Stimulated activated CD4-positive, alpha-beta T cell treated with anti-CD3 and anti-CD28 coated beads, TNF-alpha, amount 100 ng/mL, for 24 hours (primary cell): ENCODE data around the gene IFITM1.
"Not testable (repeated sequence)": the region's sequence is repeated elsewhere in the genome, so short reads cannot be mapped to it uniquely, and the experiment has no call there.

Experiments
- DNase-seq, 3 experiments: peaks; one replicate each; pipeline ENCODE4 v3.0.0-alpha.2; 2020; ENCODE audit warnings: low read depth in 3 of 3

The IFITM1 gene

DNA sequence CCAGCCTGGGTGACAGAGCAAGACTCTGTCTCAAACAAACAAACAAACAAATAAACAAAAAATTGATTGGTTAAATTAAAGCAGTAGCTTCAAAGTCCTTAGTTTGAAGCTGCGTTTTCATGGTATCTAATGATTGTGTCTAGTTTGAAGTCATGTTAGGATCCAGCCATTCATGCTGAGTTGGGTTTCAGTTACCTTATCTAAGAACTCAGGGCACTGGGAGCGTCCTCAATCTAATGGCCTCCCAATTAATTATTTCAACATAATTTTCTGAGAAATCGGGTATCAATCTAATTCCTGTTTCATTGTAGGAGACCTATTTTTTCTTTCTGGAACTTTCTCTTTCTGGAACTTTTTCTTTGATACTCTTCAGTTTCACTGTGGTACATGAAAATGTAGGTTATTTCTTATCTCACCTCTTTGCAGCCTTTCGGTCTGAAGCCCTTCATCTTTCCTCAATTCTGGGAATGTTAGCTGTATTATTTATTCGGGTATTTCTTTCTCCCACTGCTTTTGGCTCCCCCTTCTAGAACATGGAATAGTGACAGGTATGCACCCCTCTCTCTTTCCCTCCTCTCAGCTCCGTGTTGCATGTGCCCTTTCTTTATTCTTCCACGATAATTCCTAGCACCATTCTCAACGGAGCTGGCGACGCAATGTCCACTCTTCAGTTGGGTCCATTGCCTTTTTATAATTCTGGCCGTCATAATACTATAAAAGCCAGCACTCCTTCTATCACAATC, 31.2 kb downstream of the IFITM1 start:
- DNase-seq: no peak

DNA sequence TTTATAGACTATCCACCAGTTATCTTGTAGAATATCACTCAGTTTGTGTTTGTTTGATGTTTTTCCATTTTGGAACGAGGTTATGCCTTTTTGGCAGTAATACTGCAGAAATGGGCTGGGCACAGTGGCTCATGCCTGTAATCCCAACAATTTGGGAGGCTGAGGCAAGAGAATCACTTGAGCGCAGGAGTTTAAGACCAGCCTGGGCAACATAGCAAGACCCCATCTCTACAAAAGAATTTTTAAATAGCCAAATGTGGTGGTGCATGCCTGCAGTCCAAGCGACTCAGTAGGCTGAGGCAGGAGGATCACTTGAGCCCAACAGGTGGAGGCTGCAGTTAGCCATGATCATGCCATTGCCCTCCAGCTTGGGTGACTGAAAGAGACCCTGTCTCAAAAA, 32.7 kb downstream of the IFITM1 start:
- no peak for DNase-seq

DNA sequence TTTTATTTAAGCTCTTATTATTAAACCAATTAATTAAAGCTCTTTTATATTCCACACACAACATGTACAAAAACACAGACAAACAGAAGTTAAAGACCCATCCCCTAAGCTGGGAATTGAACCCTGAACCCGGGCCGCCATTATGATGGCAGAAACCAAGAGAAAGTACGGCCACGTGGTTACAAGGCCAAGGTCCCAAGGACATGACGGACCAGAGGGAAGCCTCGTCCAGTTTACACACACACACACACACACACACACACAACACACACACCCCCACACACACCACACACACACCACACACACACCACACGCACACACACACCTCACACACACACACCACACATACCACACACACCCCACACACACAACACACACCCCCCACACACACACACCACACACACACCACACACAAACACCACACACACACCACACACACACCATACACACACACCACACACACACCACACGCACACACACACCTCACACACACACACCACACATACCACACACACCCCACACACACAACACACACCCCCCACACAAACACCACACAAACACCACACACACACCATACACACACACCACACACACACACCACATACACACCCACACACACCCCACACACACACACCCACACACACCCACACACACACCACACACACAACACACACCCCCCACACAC, 35.6 kb downstream of the IFITM1 start:
- DNase-seq: not testable (repeated sequence)

DNA sequence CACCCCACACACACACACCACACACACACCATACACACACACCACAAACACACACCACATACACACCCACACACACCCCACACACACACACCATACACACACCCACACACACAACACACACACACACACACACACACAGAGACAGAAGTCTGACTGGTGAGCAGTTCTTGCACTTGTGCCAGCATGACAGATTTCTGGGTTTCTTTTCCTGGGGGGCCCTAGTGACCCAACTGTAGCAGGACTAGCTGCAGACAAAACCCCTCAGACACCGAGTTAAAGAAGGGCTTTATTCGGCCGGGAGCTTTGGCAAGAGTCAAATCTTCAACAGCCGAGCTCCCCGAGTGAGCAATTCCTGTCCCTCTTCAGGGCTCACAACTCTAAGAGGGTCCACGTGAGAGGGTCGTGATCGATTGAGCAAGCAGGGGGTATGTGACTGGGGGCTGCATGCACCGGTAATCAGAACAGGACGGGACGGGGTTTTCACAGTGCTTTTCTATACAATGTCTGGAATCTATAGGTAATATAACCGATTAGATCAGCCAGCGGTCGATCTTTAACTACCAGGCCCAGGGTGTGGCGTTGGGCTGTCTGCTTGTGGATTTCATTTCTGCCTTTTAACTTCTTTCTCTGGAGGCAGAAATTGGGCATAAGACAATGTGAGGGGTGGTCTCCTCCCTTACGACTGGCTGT, 36.3 kb downstream of the IFITM1 start:
- DNase-seq: not testable (repeated sequence)

DNA sequence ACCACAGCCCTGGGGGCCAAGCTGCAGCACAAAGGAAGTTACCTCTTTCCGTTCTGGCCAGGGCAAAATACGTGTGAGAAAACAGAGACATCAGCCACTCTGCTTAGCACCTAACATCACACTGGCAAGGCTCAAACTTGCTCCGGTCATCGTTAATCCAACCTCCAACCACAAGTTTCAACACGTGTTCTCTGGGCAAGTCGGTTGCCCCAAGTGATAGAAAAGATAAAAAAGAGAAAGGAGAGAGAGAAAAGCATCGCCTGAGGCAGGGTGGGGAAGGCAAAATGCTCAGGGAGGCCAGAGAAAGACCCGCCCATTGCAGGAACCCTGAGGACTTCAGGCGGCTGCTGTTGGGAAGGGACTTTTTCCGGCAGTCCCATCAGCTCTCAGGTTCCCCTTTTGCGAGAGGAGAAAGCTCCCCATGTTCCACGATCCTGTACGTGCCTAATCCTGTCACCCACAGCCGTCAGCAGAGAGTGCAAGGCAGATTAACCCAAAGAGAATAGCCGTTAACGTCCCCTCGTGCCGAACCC, 36.9 kb downstream of the IFITM1 start:
- DNase-seq: no peak

DNA sequence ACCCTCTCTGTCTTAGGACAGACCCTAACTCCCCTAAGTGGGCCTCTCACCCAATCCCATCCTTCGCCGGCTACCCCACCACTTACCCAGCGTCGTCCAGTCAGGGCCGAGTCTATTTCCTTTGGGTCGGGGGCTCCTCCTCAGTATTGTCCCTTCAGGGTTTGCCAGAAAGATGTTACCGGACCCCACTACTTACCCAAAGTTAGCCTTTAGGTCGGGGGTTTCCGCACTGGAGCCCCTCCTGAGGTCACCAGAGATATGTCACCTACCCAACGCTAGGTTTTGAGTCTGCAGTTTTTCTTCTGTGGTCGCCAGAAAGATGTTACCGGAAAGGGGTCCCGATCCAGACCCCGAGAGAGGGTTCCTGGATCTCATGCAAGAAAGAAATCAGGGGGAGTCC, 37.6 kb downstream of the IFITM1 start:
- no peak for DNase-seq

DNA sequence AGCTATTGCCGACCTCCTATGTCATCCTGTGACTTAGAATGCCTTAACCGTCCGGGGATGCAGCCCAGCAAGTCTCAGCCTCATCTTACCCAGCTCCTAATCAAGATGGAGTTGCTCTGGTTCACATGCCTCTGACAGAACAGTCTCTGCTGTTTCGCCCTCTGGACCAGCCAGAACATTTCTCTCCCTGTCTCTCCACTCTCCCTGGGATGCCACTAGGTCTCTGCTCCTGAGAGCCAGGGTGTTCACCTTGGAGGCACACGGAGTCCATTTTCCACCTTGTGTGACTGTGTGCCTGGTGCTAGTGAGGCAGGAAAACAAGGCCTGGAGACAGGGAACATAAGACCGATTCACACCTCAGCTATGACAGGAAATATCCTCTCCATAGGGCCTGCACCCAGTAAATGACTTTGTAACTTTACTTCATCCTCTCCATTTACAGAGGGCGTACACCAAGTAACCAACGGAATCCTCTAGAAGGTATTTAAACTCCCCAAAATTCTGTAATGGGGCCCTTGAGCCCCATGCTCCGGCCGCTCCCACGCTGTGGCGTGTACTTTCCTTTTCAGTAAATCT, 38.7 kb downstream of the IFITM1 start:
- no peak for DNase-seq

DNA sequence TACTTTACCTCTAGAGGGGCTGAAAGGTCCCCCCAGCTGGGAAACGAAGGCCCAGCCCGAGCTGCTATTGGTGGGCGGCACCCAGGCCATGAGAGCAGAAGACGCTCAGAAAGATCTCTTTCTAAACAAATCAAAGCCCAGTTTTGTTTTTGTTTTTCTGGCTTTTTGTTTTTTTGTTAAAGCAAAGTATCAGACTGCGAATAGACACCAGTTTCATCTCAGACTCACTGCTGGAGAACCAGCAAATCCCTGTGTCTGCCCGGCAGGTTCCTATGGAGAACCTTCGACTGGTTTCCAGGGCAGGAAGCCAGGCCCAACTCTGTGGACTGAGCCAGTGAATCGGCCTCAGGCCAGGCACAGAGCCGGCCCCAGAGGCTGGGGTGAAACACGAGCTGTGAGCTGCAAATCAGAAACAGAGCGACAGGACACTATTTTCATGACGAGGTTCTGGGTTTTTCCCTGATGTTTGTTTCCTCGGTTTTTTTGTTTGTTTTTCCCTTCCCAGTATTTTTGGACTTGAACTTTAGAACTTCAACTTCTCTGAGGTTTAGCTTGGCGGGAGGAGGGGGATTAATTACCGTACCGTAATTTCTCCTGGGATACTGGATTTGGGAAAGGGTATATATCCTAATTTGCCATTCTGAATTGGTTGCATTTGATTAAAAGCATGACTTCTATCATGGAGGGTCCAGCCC, 39.5 kb downstream of the IFITM1 start:
- DNase-seq: no peak

DNA sequence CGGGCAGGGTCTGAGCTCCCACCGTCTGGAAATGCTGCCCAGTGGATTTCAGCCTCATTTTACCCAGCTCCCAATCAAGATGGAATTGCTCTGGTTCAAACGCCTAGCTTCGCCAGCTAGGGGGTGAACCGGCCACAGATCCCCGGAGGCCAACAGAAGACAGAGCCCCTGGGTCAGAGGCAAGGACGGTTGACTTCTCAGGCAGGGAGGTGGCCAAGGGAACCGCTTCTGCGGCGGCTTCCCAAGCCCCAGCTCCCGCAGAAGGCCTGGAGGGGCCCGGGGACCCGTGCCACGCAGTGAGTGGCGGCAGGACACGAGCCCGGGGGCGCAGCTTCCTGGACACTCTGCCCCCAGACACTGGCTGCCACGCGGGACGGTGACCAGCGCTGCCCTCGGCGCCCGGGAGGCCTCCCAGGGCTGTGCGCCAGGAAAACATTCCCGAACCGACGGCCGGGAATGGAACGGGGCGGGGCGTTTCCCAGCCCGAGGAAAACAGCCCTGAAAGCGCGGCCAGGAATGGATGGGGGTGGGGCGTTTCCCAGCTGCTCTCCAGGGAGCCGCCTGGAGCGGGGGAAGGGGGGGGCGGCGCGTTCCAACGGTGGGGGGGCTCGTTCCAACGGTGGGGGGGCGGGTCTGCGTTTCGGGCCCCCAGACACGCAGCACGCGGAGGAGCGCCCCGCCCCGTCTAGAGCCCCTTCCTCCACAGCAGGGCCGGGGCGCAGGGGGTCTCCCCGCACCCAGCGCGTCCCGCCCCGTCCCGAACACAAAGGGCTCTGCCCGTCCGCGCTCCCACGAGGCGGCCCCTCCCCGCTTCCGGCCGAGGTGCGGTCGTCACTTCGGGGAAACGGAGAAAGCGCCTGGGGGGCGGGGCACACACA, 42.0 kb downstream of the IFITM1 start:
- peak; percentile 77 to 89 (median 79) for DNase-seq

DNA sequence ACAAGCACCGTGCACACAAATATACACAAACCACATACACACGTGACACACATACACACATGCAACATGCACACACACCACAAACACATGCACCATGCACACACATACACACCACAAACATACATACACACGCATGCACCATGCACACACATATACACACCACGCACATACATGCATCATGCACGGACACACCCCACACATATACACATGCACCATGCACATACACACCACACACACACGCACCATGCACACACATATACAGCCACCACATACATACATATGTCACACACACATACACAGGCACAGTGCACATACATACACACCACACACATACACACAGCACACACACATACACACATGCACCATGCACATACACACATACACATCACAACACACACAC, 42.8 kb downstream of the IFITM1 start:
- no peak for DNase-seq

DNA sequence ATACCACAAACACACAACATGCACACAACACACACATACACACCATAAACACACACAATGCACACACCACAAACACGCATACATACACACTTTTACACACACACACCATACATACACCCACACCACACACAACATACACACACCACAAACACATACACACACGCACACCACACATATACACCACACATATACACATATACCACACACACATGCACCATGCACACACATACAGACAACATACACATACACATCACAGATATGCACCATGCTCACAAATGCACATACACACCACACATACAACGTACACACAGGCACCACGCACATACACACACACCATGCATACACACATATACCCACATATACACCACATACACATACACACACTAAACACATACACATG, 43.7 kb downstream of the IFITM1 start:
- DNase-seq: no peak

DNA sequence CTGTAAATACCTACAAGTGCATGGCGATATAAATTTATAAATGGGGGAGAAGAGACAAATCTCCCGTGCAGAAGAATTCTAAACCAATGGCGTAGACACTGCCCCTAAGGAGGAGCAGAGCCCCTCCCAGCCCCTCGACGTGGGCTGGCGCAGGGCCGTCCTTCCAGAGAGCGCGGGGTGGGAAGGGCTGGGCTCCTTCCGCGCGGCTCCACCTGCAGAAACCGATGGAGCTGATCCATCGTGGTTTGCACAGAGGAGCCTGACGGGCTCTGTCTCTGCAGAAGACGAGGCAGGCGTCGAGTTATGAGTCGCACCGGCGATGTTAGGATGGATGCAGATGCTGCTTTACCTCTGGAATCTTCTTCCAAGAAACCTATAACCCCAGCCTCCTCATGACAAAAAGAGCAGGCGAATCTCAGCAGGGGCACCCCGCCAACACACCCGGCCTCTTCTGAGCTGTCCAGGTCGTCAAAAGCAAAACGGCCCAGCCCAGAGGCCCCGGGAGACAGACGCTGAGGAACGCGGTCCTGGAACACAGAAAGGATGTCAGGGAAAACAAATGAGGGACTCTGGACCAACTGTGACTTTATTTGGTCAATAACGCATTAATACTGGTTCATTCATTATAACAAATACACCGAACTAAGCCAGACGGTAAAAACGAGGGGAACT, 44.4 kb downstream of the IFITM1 start:
- no peak for DNase-seq

DNA sequence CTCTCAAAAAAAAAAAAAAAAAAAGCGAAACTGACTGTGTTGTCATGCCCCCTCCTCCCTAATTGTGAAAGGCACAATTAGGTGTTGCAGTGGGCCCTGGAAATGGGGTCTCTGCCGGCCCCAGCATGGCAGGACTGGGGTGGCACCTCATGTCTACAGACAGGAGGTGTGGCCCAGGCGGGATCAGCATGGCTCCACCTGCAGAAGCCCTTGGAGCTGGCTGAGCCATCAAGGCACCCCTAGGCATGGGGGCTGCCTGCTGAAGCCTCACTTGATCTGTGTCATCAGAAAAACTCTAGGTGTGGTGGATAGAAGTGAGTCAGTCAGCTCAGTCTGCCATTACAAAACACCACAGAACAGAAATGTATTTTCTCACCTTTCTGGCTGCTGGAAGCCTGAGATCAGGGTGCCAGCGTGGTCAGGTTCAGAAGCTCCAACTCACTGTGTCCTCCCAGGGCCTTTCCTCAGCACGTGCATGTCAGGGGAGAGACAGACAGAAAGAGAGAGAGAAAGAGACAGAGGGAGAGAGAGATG, 45.4 kb downstream of the IFITM1 start:
- DNase-seq: peak in 1 of 3 experiments; percentile 21

DNA sequence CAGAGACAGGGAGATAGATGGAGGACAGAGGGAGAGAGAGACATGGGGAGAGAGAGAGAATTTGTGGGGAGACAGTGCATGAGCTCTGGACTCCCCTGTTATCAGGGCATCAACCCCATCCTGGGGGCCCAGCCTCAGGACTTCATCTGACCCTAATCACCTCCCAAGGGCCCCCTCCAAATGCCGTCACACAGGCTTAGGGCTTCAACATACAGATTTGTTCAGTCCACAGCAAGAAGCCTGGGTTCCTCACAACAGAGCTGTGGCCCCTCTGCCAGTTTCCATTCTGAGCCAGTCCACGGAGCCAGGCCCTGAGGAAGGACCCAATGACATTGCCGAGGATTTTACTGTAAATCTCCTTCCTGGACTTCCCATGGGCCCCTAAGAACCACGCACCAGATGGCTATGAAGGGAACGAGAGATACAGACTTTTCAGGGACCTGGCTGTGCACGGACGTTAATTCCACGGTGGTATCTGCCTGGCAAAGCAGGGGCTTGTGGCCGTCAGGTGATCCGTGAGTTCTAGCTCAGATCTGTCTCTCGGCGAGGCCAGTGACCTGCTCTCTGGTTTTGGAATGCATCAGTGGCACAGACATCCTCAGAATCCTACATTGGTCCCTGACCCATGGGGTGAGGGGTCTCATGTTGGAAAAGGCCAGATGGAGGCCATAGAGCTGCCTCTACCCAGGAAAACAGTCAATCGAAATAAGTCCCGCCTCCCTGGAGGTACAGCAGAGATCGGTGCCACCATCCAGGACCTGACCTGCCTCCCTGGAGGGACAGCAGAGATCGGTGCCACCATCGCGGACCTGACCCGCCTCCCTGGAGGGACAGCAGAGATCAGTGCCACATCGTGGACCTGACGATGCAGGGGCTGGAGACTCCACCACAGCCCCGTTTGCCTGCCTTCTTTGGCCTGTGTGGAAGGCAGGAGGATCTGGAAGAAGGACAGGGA, 46.8 kb downstream of the IFITM1 start:
- no peak for DNase-seq

DNA sequence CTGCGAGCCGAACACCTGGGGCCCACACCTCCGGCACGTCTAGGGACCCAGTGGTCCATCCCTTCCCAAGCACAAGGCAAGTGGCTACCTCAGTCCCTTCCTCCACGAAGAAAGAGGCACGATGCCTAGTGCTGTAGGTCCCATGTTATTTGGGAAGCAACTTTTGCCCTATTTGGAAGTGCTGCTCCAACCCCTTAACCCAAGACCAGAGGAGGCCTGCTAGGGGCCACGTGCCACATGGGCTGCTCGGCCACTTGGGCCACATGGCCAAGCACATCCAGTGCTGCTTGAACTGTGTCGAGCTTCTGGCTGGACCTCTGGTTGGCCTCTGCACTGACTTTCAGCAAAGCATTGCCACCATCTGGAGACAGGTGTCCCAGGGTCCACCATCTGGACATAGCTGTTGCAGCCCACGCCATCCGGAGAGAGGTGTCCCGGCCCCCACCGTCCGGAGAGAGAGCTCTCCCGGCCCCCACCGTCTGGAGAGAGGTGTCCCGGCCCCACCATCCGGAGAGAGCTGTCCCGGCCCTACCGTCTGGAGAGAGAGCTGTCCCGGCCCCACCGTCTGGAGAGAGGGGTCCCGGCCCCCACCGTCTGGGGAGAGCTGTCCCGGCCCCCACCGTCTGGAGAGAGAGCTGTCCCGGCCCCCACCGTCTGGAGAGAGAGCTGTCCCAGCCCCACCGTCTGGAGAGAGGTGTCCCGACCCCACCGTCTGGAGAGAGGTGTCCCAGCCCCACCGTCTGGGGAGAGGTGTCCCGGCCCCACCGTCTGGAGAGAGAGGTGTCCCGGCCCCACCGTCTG, 49.0 kb downstream of the IFITM1 start:
- DNase-seq: no peak

DNA sequence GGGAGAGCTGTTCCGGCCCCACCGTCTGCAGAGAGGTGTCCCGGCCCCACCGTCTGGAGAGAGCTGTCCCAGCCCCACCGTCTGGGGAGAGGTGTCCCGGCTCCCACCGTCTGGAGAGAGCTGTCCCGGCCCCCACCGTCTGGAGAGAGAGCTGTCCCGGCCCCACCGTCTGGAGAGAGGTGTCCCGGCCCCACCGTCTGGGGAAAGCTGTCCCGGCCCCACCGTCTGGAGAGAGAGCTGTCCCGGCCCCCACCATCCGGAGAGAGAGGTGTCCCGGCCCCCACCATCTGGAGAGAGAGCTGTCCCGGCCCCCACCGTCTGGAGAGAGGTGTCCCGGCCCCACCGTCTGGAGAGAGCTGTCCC, 49.6 kb downstream of the IFITM1 start:
- not testable (repeated sequence) for DNase-seq

DNA sequence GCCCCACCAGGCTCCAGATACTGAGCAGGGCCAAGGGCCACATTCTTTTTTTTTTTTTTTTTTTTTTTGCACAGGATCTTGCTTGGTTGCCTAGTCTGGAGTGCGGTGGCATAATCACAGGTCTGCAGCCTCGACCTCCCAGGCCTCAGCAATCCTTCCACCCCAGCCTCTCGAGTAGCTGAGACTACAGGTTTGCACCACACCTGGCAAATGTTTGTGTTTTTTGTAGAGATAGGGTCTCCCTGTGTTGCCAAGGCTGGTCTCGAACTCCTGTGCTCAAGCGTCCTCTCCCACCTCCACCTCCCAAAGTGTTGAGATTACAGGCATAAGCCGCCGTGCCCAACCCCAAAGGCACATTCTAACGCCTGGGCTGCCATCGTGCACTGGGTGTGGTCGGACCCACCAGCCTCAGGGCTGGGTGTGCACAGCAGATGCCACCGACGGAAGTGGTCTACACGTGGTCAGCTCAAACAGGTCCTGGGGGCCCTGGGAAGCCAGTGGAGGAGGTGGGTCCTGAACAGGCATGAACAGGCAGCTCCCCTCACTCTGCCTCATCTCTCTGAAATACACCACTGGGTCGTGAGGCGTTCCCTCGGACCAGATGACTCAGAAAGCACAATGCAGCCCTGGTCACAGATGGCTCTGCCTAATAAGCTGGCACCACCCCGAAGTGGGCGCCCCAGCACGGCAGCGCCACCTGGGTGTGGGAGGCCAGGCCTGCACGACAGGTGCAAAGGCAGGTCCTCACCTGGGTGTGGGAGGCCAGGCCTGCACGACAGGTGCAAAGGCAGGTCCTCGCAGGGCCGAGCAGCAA, 50.3 kb downstream of the IFITM1 start:
- DNase-seq: peak in 2 of 3 experiments; percentile 15 to 51
